ENCODE data around the gene JMJD8. TPM values are rescaled to one million over a fixed set of nuclear protein-coding genes. Genes with fewer than 3 reads are reported as not detected.
A peak's percentile ranks its signal among the peaks of the same experiment; 100 is the strongest.

The JMJD8 gene
- total and polyA plus RNA-seq, 10 of the 15 experiments (the other 5 are each of a cell fraction or from before 2014, with no cell fraction given) = 1.00 to 50.4 (median 30.7) TPM

GRCh38 chr16:726438-727290, 42.5 kb upstream of the JMJD8 start, which contains the start of the genes CCDC78 and HAGHL:
Gene CCDC78, minus strand, starts transcription at chr16:726443. Its CDS starts 76 bp downstream, at chr16:726367.
Gene HAGHL, plus strand, starts transcription at chr16:727106. Its CDS starts 404 bp downstream, at chr16:727510.
- Histone ChIP-seq H4K20me1 (ENCODE audit: control insufficient read depth, insufficient read depth) (no peaks in the 10 kb centered on the region), H3K4me3 (peak within 1 kb of the TSS; percentile 87), H3K36me3 (ENCODE audit: control insufficient read depth in 2 of 2, insufficient read depth in 2 of 2, low read length in 1 of 2) (no peaks in the 10 kb centered on the region; a peak in 2 of 4 replicates), H2AFZ (ENCODE audit: control insufficient read depth, low read depth, low read length) (peak within 1 kb of the TSS; percentile 37), H3K27ac (ENCODE audit: control insufficient read depth, insufficient read depth) (peak within 1 kb of the TSS; percentile 74), H3K27me3 (replicated peaks in 1 of 2; ENCODE audit: control insufficient read depth in 2 of 2, insufficient read depth in 2 of 2, low read length in 1 of 2) (no peaks in the 10 kb centered on the region), H3K9me3 (replicated peaks; ENCODE audit: control insufficient read depth, insufficient read depth, low read length) (no peaks in the 10 kb centered on the region), H3K4me1 (ENCODE audit: control insufficient read depth, insufficient read depth, low read length) (peaks cover 13% of the 10 kb centered on the region), H3K9ac (ENCODE audit: control insufficient read depth, insufficient read depth, low read length) (peak within 1 kb of the TSS; percentile 73), H3K4me2 (ENCODE audit: control insufficient read depth, insufficient read depth) (peak within 1 kb of the TSS; percentile 100), H3K79me2 (ENCODE audit: control insufficient read depth, insufficient read depth, low read length) (no peaks in the 10 kb centered on the region; the same call in 1 of the 2 replicates)
- in situ Hi-C loops (cut with MboI) = no loop called here
- intact Hi-C loops (cut with micrococcal nuclease; ENCODE audit: unreplicated experiment) = no loop called here
- POLR2A ChIA-PET = interaction anchor here (1.4 to 6.3 kb wide), 2 partner anchors 11 to 32 kb away, joined by 4 to 60 read pairs; partner anchors contain the start of gene CIAO3
- SMC1A ChIA-PET (ENCODE audit: uncharacterized antibody, unreplicated experiment) = interaction anchor here (1.7 kb wide), 2 partner anchors 12 to 14 kb away, joined by 3 to 5 read pairs; partner anchors contain the start of gene METRN
- RAD21 ChIA-PET (ENCODE audit: unreplicated experiment) = no interaction called here
- BruUV-seq (replicated peaks) = no TSS peak
- WGBS (ENCODE audit: insufficient coverage, insufficient replicate concordance, low lambda C conversion rate, missing lambda C conversion rate) = 7% methylated on average over 46 of the region's 88 CpGs
- CTCF ChIA-PET = interaction anchor here (0.8 kb wide), 2 partner anchors 10 to 14 kb away, joined by 3 read pairs; no protein-coding TSS in a partner anchor
- no peak for FAIRE-seq
- no peak for DNase-seq (ENCODE audit: low read depth, low spot score)
- ATAC-seq = peak; percentile 50
- no peak for TF ChIP-seq ZNF622 (IDR thresholded peaks at IDR 0.05)
- TF ChIP-seq BRCA1 (IDR thresholded peaks at IDR 0.05; ENCODE audit: low read depth, low read length) = no peak
- peak; percentile 63; the same call in 1 of the 2 replicates for TF ChIP-seq LARP7 (IDR thresholded peaks at IDR 0.05)
- no peak for TF ChIP-seq USF2 (IDR thresholded peaks at IDR 0.05; ENCODE audit: borderline replicate concordance, low read depth, low read length)
- TF ChIP-seq SIN3A (IDR thresholded peaks at IDR 0.05; ENCODE audit: low read depth, low read length) = peak; percentile 60; the same call in 1 of the 2 replicates
- TF ChIP-seq POLR2AphosphoS2 (IDR thresholded peaks at IDR 0.05; ENCODE audit: low read depth, low read length) = 0 out of 2 replicates have a peak, but pooled peaks have one; percentile 42
- TF ChIP-seq TCF12 (IDR thresholded peaks at IDR 0.05; ENCODE audit: low read depth, low read length) = 0 out of 2 replicates have a peak, but pooled peaks have one; percentile 3
- TF ChIP-seq RAD21 (IDR thresholded peaks at IDR 0.05; ENCODE audit: insufficient read depth, low read depth, low read length) = no peak
- no peak for TF ChIP-seq IRF3 (IDR thresholded peaks at IDR 0.05)
- peak; percentile 28 to 71; a peak in 2 of 4 replicates for TF ChIP-seq BHLHE40 (IDR thresholded peaks at IDR 0.05; ENCODE audit: borderline replicate concordance in 1 of 2, low read depth in 2 of 2, low read length in 1 of 2)
- no peak for TF ChIP-seq PAX5 (IDR thresholded peaks at IDR 0.05; ENCODE audit: borderline replicate concordance, low read depth, low read length)
- no peak for TF ChIP-seq SUPT20H (IDR thresholded peaks at IDR 0.05; ENCODE audit: borderline replicate concordance, control insufficient read depth, low read depth, low read length)
- peak; percentile 36; the same call in 1 of the 2 replicates for TF ChIP-seq RB1 (IDR thresholded peaks at IDR 0.05; ENCODE audit: borderline replicate concordance)
- peak; percentile 50; the same call in 1 of the 2 replicates for TF ChIP-seq GATAD2B (conservative IDR thresholded peaks at IDR 0.05; ENCODE audit: low read depth)
- no peak for TF ChIP-seq CREM (IDR thresholded peaks at IDR 0.05; ENCODE audit: low read depth)
- TF ChIP-seq NRF1 (conservative IDR thresholded peaks at IDR 0.05; ENCODE audit: low read depth, low read length) = peak; percentile 21; the same call in 1 of the 2 replicates
- TF ChIP-seq PBX3 (IDR thresholded peaks at IDR 0.05; ENCODE audit: insufficient replicate concordance, low read depth, low read length) = no peak
- TF ChIP-seq IKZF1 (conservative IDR thresholded peaks at IDR 0.05) = no peak; the same call in 1 of the 2 replicates
- TF ChIP-seq DPF2 (IDR thresholded peaks at IDR 0.05) = peak; percentile 43; the same call in 1 of the 2 replicates
- peak in 1 of 2 experiments; percentile 32; a peak in 1 of 3 replicates for TF ChIP-seq EGR1 (IDR thresholded peaks at IDR 0.05; ENCODE audit: borderline replicate concordance in 1 of 2, low read depth in 2 of 2, low read length in 2 of 2)
- no peak for TF ChIP-seq NFXL1 (IDR thresholded peaks at IDR 0.05; ENCODE audit: borderline replicate concordance)
